Keratinocyte (primary cell): ENCODE results near the gene SLC26A2.

Experiments
- EZH2 ChIP-seq: IDR thresholded peaks from one replicate; pipeline ENCODE4 v1.6.1; 2012; ENCODE audit warnings: inconsistent platforms, mild to moderate bottlenecking, low read length, moderate library complexity
- TF ChIP-seq, protein P1 (sequence below), 3 experiments: IDR thresholded peaks in 1 of 3; conservative IDR thresholded peaks in 1 of 3; optimal IDR thresholded peaks in 1 of 3; 2 replicates in 2 of 3; 3 replicates in 1 of 3; pipeline versions ENCODE3 to v1.5.1; 2011; ENCODE audit warnings: low read length in 3 of 3, mild to moderate bottlenecking in 3 of 3, moderate library complexity in 2 of 3, control low read depth in 1 of 3, inconsistent platforms in 1 of 3; ENCODE audit not compliant: insufficient read depth in 2 of 3; ENCODE audit errors: extremely low read depth in 1 of 3

DNA sequence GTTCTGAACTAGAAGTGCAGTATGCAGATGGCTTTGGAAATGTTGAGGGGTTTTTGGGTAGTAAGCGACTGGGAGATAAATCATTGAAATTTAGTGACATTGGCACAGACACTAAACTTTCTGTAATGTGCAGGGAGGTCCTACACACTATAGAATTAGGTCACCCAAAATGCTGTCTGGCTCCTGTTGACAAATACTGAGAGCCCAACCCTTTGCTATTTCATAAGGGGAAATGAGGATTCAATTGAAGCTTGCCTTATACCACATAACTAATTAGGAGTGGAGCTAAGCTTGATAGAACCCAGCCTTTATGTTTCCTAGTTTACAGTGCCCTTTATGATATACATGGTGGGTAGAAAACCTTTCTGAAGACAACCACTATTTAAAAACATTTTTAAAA is 62.6 kb downstream of the SLC26A2 start:
- TF ChIP-seq, protein P1, sequence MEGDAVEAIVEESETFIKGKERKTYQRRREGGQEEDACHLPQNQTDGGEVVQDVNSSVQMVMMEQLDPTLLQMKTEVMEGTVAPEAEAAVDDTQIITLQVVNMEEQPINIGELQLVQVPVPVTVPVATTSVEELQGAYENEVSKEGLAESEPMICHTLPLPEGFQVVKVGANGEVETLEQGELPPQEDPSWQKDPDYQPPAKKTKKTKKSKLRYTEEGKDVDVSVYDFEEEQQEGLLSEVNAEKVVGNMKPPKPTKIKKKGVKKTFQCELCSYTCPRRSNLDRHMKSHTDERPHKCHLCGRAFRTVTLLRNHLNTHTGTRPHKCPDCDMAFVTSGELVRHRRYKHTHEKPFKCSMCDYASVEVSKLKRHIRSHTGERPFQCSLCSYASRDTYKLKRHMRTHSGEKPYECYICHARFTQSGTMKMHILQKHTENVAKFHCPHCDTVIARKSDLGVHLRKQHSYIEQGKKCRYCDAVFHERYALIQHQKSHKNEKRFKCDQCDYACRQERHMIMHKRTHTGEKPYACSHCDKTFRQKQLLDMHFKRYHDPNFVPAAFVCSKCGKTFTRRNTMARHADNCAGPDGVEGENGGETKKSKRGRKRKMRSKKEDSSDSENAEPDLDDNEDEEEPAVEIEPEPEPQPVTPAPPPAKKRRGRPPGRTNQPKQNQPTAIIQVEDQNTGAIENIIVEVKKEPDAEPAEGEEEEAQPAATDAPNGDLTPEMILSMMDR (optimal IDR thresholded peaks at IDR 0.05 in 1 of 3, IDR thresholded peaks at IDR 0.05 in 1 of 3, conservative IDR thresholded peaks at IDR 0.05 in 1 of 3; ENCODE audit: extremely low read depth in 1 of 3, insufficient read depth in 2 of 3, low read length in 3 of 3), result no peak
- no peak for TF ChIP-seq EZH2
